Measurements from ENCODE around the gene IL1R2.

DNA sequence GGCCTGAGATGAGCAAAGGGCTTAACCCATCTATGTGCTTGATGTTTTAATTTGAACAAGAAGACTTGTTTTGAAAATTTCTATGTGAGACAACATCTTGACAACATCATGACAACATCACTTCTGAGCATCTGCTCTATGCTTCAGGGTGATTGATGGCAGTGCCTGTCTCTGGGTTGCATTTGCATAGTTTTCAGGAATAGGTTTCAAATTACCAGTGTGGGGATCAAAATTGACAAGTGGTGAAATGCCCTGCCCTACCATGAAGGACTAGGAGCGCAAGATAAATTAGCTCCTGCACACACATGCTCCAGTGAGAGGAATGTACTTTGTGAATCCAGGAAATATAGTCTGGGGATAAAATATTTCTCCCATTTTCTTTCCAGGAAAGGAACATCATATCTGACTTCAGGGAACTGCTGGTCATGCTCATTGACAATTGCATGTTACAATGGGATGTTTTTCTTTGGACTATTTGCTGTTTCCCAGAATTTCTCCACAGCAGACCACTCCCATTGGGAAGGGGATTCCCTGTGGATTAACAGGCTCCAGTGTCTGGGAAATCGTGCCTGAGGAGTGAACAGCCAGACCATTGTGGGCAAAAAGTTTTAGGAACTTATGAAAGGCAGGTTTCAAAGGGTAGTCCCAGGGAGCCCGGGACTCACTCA is 45.3 kb upstream of the IL1R2 start:
- TF ChIP-seq, protein P1, sequence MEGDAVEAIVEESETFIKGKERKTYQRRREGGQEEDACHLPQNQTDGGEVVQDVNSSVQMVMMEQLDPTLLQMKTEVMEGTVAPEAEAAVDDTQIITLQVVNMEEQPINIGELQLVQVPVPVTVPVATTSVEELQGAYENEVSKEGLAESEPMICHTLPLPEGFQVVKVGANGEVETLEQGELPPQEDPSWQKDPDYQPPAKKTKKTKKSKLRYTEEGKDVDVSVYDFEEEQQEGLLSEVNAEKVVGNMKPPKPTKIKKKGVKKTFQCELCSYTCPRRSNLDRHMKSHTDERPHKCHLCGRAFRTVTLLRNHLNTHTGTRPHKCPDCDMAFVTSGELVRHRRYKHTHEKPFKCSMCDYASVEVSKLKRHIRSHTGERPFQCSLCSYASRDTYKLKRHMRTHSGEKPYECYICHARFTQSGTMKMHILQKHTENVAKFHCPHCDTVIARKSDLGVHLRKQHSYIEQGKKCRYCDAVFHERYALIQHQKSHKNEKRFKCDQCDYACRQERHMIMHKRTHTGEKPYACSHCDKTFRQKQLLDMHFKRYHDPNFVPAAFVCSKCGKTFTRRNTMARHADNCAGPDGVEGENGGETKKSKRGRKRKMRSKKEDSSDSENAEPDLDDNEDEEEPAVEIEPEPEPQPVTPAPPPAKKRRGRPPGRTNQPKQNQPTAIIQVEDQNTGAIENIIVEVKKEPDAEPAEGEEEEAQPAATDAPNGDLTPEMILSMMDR (IDR thresholded peaks at IDR 0.05) = no peak
- TF ChIP-seq POLR2A (IDR thresholded peaks at IDR 0.05) = no peak

Measured in Peyer's patch (tissue), 4 donors.